ENCODE results near the gene ZFHX2.

DNA sequence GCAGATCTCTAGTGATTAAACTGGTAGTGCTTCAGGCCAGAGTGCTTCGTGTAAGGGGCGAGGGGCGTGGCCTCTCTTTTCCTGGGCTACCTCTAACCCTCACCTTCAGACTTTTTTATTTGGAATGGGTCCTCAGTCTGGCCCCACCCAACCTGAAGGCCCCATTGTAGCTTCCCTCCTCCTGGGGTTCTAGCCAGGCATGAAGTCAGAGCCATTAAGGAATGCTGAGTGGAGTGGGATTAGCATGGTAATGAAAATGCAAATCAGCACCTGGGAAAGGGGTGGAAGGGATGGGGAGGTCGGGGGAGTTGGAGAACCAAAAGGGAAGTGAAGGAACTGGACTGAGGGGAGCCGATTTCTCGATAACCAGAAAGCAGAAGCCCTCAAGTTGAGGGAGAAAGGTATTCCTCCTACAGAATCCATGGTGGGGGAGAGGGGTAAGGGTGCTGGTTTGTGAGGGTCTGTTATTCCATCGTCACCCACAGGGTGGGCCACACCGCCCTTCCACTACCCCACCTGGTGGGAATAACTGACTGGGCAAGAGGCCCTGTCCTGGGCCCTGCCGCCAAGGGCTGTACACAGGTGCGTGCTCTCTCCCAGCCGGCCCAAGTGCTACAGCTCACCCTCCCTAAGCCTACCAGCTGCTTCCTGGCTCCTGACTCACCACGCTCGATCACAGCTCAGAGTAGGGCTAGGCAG, 14.1 kb downstream of the ZFHX2 start:
- no peak for TF ChIP-seq POLR2A (IDR thresholded peaks at IDR 0.05)
- TF ChIP-seq CTCF (IDR thresholded peaks at IDR 0.05) = no peak
